ENCODE results near the gene SLC39A1.
"Not testable (repeated sequence)": the region's sequence is repeated elsewhere in the genome, so short reads cannot be mapped to it uniquely, and the experiment has no call there.

SLC39A1 gene, protein sequence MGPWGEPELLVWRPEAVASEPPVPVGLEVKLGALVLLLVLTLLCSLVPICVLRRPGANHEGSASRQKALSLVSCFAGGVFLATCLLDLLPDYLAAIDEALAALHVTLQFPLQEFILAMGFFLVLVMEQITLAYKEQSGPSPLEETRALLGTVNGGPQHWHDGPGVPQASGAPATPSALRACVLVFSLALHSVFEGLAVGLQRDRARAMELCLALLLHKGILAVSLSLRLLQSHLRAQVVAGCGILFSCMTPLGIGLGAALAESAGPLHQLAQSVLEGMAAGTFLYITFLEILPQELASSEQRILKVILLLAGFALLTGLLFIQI

DNA sequence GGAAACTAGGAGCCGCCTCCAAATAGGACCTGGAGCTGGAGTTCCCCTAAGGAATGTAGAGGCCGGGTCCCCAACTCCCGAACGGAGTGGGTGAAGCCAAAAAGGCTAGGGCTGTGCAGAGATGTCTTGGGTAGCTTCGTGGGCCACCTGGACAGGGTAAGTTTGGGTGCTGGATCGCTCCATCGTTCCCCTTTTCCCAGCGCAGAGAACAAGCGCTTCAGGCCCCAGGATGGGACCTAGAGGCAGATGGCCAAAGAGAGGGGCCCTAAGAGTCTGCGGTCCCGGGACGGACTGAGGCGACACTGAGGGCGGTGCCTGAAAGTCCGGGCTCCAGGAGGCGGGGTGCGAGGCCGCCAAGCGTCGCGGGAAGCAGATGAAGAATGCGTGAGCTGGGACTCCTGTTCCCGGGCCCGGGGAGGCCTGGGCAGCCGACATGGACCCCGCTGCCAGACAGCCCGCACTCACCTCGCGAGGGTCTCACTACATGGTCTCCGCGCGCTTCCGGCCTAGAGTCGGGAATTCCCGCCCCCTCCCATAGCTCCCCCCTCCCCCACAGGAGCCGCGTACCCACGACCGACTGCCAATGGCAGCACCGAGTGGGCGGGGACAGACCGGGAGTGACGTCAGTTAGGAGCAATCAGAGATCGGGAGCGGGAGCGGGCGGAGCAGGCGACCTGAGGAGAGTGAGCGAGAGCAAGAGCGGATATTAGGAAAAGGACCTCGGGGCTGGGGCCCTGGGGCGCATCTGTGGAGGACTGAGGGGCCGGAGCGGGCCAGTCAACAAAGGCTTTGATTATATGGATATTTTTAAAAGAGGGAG lies at the start of gene SLC39A1:
TSS of gene SLC39A1 (minus strand) at position 508 of the 820 bp plus-strand sequence. CDS start 822 bp downstream, outside the sequence.
- DNase-seq: peak; percentile 98

DNA sequence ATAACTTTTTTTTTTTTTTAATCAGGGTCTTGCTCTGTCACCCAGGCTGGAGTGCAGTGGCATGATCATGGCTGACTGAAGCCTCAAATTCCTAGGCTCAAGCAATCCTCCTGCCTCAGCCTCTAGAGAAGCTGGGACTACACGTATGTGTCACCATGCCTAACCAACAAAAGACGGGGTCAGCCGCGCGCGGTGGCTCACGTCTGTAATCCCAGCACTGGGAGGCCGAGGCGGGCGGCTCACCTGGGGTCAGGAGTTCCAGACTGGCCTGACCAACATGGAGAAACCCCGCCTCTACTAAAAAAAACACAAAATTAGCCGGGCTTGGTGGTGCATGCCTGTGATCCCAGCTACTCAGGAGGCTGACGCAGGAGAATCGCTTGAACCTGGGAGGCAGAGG lies 49.2 kb upstream of the SLC39A1 start:
- not testable (repeated sequence) for DNase-seq

DNA sequence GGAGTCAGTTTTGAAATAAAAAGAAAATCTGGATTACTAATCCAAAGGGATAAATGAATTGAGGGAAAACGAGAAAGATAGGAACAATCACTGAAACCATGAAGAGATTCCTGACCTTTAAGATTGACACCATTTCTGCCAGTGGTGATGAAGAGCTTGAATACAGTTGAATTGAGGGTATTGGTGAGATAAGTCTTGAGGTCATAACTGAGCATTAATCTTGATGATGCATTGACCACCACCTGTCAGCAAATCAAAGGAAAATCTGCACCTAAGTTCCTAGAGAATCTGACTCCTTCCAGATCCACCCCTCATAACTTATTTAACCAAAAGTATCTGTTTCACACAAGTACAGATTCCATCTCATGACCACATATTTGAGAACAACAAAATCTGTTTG lies 48.8 kb upstream of the SLC39A1 start:
- no peak for DNase-seq

DNA sequence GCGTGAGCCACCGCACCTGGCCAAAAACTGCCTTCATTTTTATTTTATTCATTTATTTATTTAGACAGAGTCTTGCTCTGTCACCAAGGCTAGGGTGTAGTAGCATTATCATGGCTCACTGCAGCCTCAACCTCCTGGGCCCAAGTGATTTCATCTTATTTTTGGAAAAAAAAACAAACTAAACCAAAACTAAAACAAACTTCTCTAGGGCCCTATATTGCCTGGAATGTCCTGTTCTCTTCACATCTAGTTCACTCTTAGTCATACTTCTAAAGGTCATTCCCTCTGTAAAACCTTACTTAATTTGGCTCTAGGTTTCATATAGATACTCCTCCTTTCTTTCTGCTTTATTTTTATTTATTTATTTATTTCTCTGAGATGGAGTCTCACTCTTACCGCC lies 42.8 kb upstream of the SLC39A1 start:
- DNase-seq: no peak

DNA sequence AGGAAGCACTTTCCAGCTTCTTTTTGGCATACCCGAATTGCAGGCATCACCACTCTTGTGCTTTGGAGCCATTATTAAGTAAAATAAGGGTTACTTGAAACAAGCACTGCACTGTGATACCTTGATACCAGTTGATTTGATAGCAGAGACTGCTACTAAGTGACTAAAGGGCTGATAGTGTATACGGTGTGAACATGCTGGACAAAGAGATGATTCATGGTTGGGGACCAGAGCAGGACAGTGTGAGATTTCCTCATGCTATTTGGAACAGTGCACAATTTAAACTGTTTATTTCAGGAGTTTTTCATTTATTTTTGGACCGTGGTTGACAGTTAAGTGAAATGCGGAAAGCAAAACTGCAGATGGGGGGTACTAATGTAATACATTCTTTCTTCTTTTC lies 37.1 kb upstream of the SLC39A1 start:
- DNase-seq: no peak

DNA sequence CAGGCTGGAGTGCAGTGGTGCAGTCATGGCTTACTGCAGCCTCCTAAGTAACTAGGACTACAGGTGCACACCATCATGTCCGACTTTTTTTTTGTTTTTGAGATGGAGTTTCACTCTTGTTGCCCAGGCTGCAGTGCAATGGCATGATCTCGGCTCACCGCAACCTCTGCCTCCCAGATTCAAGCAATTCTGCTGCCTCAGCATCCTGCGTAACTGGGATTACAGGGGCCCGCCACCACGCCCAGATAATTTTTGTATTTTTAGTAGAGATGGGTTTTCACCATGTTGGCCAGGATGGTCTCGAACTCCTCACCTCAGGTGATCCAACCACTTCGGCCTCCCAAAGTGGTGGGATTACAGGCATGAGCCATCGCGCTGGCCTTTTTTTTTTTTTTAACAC lies 33.5 kb upstream of the SLC39A1 start:
- DNase-seq: not testable (repeated sequence)

DNA sequence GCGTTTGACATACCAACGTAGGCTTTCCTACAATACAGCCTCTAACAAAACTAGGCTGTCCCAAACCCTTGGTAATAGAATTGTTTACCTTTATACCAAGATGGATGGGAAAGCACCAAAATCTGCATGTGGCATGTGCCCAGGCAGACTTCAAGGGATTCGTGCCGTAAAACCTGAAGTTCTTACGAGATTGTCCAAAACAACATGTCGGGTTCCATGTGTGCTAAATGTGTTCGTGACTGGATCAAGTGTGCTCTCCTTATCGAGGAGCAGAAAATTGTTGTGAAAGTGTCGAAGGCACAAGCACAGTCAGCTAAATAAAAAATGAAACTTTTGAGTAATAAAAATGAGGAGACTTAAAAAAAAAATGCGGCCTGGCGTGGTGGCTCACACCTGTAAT lies 32.3 kb upstream of the SLC39A1 start:
- DNase-seq: no peak

DNA sequence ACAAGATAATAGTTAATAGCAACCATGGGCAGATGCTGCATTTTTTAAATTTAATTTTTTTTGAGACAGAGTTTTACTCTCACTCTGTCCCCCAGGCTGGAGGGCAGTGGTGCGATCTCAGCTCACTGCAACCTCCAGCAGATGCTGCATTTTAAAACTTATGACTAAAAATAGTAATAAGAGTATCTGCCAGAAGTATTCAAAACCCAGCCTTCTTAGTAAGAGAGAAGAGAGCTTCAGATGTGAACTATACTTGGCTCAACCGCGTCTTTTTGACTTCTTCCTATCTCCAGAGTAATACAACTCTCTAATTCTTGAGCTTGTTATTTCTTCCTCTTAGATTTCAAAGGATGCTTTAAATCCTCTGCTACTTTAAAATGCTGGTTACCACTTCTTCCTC lies 31.9 kb upstream of the SLC39A1 start:
- DNase-seq: no peak

DNA sequence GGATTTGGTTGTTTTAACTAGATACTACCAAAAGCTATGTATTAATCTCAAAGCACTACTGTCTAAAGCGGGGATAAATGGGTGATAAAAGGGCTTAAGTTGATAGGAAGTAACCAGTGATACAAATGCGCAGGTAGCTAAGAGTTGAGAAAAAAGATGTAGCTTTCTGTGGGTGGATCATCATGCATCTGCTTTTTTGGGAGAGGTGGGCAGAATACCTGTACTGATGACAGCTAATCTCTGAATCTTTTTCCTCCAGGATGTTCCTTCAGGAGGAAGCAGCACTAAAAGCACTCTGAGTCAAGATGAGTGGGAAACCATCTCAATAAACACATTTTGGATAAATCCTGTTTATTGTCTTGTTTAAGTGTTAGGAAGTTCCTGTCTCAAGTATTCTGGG lies 28.5 kb upstream of the SLC39A1 start:
- no peak for DNase-seq

DNA sequence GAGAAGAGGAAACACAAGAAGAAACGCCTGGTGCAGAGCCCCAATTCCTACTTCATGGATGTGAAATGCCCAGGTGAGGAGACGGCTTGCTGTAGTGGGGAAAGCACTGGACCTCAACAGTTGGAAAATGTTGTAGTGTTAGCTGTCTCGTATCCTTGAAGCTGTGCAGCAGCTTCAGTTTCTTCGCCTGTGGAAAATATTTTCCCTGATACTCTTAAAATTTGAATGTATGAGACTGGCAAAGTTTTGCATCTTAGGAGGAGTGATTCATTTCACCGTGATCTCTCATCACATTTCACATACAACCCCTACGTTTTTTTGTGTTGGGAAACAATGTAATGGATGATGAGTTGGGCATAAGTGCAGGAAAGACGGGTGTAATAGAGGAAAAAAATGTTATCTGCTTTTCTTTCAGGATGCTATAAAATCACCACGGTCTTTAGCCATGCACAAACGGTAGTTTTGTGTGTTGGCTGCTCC lies 27.9 kb upstream of the SLC39A1 start:
- DNase-seq: no peak

DNA sequence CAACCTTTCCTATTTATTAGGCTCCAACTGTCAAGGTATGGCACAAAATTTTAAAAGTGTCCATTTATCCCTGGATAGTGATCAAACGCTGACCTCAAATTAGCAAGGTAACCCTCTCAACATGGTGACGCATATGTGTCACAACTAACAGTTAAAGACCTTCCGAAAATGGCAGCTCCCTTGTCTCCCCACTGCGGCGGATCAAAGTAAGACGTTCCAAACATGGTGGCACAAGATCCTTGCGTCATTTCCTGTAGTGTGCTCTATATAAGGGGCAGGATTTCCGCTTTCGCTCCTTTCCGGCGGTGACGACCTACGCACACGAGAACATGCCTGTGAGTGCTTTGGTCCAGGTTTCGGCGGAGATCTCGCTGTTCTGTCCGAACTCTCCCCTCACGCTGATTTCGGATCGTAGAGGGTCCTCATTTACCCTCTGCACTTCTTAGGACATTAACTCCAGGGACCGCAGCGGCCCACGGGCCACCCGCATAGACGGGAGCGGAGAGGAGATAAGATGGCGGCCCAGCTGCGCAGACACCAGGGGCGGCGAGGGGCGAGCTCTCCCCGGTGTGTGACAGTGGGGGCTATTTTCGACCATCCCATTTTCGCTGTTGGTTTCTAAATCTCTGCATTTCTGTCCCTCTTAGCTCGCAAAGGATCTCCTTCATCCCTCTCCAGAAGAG lies 27.3 kb upstream of the SLC39A1 start, which contains the start of gene RPS27:
TSS of gene RPS27 (plus strand) at position 295 of the 683 bp plus-strand sequence. CDS start at position 330, 35 bp downstream.
- DNase-seq: peak; percentile 97

DNA sequence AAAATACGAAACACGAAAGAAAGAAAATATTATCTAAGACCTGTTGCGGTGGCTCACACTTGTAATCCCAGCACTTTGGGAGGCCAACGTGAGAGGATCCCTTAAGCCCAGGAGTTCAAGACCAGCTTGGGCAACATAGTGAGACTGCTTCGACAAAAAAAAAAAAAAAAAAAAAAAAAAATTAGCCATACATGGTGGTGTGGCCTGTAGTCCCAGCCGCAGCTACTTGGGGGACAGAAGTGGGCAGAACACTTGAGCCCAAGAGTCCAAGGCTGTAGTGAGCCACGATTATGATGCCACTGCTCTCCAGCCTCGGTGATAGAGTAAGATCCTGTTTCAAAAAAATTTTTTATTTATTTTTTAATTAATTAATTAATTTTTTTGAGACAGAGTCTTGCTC lies 24.3 kb upstream of the SLC39A1 start:
- no peak for DNase-seq

DNA sequence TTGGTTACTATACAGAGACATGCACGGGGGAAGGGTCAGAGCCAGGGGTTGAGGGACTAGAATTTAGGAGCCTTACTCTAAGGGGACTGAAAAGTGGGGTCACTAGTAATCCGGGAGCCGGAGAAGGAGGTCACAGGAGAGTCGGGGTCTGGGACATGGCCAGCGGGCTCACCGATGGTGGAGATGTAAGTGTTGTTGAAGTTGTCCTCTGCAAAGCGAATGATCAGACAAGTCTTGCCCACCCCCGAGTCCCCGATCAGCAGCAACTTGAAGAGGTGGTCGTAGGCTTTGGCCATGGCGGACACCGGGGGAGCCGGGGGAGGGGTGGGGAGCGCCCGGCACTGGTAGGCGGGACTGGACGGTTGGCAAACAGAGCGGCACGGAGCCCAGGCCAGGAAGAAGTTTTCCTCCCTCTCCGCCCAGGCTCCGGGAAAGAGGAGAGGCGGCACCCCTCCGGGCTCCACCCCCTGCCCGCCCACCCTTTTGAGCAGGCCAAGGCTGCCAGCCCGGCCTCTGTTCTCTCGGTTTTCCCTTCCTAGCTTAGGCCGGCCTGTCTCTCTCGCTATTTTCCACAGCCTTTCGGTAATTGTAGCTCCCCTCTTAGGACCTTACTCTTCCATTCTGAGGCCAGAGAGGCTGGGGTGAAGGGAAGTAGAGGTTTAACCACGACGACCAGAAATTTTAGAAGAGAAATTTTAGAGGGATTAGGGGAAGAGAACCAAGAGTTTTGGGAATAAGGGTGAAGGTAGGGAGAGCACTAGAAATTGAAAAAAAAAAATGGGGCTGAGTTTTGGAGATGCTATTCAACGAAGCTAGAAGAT lies 22.8 kb upstream of the SLC39A1 start, which contains the start of gene RAB13:
TSS of gene RAB13 (minus strand) at position 399 of the 821 bp plus-strand sequence. CDS start at position 296, 103 bp downstream.
- DNase-seq: no peak

DNA sequence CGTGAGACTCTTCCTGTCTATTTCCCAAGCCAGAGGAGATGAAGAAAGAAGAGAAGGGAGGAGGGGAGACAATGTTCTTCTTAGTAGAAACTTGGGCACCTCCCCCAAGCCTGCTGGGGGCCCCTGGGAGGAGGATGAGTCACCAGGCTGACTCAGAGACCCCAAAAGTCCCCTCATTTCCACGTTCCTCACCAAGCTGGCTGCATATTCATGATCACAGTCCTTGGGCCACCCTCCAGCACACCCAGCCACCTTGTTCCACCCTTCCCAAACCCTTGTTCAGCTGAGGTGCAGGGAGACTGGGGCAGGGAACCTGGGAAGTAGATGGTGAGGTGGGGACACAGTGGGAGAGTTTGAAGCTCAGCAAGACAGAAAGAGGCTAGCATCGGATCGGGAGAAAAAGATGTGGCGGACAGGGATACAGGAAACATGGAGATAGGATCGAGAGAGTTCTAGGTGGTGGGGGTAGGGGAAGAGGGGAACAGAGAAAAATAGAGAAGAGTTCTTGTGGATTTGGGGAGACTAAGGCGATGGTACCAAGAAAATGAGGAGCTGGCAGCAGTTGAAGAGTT lies 22.1 kb upstream of the SLC39A1 start:
- no peak for DNase-seq

DNA sequence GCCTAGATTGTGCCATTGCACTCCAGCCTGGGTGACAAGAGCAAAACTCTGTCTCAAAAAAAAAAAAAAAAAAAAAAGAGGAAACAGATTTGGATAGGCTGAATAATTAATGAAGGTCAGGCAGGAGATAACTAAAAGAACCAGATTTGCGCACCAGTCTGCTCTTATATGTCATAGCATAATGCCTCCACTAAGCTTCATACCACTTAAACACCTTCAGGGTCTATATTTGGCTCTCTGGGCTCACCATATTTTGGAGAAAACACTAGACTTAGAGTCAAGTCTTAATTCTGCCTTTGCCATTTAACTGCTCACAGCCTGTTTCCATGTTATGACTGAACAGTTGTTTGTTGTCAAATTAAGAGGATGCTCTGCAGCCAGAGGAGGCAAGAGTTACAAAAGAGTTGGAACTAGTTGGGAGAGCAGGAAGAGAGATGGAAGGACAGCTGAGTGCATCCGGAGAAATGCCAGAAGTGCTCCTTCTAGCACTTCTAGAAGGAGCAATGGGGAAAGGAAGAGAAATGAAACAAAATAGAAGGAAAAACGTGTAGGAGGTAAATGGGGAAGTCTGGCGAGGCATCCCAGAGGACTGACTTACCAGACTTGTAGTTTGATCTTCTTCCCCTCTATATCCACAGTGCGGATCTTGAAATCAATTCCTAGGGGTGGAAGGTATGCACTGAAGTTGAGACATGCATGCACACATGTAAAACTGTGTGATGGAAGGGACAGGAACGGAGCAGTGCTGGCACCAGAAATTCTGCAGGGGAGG lies 21.0 kb upstream of the SLC39A1 start:
- DNase-seq: no peak

DNA sequence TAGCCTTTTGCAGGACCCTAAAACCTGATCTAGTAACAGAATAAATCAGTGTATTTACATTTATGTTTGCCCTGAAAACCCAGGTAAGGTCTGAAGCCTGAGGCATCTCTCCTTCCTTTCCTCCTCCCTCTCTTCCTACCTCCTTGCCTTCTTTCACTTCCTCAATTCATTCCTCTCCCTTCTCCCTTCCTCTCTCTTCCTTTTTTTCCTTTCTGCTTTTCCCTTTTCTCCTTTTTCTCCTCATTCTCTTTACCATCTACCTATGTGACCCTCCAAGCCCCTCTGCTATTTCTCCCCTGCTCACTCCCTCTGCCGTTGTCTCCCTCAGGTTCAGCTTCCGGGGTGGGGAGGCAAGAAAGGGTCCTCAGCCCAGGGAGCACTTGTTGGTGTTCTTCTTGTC lies 18.4 kb upstream of the SLC39A1 start:
- not testable (repeated sequence) for DNase-seq

DNA sequence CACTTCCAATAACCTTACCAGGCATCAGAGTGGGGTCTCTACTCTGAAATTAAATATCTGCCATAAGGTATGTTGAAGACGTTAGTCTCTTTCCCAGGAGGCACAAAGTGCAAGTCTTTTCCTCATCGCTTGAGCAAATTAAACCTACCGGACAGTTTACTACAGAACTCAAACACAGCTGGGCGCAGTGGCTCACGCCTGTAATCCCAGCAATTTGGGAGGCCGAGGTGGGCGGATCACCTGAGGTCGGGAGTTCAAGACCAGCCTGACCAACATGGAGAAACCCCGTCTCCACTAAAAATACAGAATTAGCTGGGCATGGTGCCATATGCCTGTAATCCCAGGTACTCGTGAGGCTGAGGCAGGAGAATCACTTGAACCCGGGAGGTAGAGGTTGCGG lies 15.8 kb upstream of the SLC39A1 start:
- DNase-seq: not testable (repeated sequence)

DNA sequence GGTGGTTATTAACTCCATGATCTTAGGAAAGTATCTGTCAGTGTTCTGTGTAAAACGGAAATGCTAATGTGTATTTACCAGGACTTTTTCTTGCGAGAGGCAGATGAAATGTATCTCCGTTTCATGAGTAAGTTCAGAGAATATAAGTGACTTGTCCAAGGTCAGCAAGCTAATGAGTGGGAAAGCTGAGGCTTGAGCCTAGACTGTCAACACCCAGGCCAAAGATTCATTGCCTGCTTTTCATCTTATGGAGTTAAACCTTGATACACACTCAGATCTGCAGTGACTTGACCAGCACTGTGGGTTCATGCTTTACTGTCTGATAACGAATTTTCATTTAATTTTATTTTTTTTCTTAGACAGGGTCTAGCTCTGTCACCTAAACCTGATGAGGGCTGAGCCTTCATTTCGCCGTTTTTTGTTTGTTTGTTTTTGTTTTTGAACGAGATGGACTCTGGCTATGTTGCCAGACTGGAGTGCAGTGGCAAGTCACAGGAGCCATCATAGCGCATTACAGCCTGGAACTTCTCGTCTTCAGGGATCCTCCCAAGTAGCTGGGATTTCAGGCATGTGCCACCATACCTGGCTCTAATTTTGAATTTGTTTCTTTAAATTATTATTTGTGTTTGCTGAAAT lies 15.1 kb upstream of the SLC39A1 start:
- no peak for DNase-seq

DNA sequence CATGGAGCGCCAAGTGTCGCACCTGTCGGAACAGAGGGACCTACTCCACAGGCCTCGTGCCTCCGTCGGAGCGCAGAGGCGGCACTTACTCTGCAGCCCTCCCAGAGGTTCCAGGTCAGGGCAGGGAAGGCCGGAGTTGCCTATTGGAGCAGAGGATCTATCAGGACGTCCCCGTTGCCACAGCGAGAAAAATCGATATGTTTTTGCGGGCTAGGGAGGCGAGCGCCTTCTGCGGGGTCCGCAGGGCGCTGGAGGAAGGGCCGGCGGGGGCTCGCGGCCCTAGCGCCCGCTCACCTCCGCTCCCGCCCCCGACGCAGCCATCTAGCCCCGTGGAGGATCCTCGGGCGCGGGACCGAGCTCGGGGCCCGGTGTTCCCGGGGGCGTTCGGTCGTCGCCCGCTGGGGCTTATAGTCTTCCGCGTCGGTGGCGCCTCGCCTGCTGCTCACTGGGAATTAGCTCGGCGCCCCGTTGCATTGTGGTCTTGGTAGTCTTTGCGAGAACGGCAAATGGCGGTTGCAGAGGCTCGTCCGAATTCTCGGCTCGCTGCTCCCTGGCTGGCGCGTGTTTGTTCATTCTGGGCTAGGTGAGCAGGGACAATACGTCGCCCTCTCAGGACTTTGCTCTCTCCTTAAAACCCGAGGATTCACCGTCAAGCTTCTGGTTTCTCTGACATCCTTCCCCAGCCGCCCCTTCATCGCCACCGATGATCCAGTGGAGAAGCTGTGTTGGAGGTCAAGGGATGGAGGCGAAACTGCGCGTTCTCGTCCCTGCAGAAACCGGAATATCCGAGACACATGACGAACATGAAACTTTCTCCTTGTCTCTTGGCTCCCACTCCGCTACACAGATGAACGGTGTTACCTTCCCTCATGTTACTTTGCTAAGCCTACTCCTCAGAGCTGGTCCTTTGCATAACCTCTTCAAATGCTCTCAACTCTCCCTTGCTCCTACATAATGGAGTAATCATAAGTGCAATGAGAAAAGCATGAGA lies 14.2 kb upstream of the SLC39A1 start, which contains the start of gene JTB:
TSS of gene JTB (minus strand) at position 425 of the 991 bp plus-strand sequence. CDS start at position 3, 422 bp downstream.
- DNase-seq: peak; percentile 87
